Naive thymus-derived CD8-positive, alpha-beta T cell (primary cell): Measurements from ENCODE around the gene MSH5. TPM values are rescaled to one million over a fixed set of nuclear protein-coding genes. Genes with fewer than 3 reads are reported as not detected.
"Not testable (repeated sequence)": the region's sequence is repeated elsewhere in the genome, so short reads cannot be mapped to it uniquely, and the experiment has no call there.

Source experiments
- ATAC-seq, 2 donors: fragments of 150-1000 bp; cut with Tn5 transposase in 1 of 2; sonication (Bioruptor Pico), chemical (Tn5 transposase) in 1 of 2; 1 replicate in 1 of 2; 2 replicates in 1 of 2; pipeline ENCODE4 v1.10.0; 2021; ENCODE audit warnings: mild to moderate bottlenecking in 2 of 2, moderate library complexity in 2 of 2
- POLR2A ChIA-PET: fragments of 350-600 bp; sonication (Branson Sonifier 250); formaldehyde crosslinking; loops from one replicate; lab custom pipeline; 2021; ENCODE audit warnings: antibody characterized with exemption; lab: Charles Lee
- DNase-seq, 10 donors: peaks; one replicate each; pipeline versions ENCODE4 v3.0.0 to v3.0.0-alpha.2; 2020 to 2022
- H3K27ac Mint-ChIP-seq, 10 donors: one replicate each; pipeline ENCODE4 v1.8.0; 2020 to 2022; ENCODE audit warnings: mild to moderate bottlenecking in 10 of 10, mixed read lengths in 10 of 10, moderate library complexity in 4 of 10, inconsistent platforms in 1 of 10
- H3K27me3 Mint-ChIP-seq, 5 donors: one replicate each; pipeline ENCODE4 v1.8.0; 2021 to 2022; ENCODE audit warnings: mixed read lengths in 5 of 5
- H3K36me3 Mint-ChIP-seq, 3 donors: one replicate each; pipeline ENCODE4 v1.8.0; 2020 to 2022; ENCODE audit warnings: mixed read lengths in 3 of 3, mild to moderate bottlenecking in 2 of 3, inconsistent platforms in 1 of 3
- H3K4me1 Mint-ChIP-seq, 4 donors: one replicate each; pipeline ENCODE4 v1.8.0; 2021 to 2022; ENCODE audit warnings: mixed read lengths in 4 of 4
- H3K4me3 Mint-ChIP-seq, 10 donors: one replicate each; pipeline ENCODE4 v1.8.0; 2020 to 2022; ENCODE audit warnings: mild to moderate bottlenecking in 10 of 10, mixed read lengths in 10 of 10, moderate library complexity in 6 of 10, inconsistent platforms in 1 of 10
- H3K9me3 Mint-ChIP-seq, 9 donors: one replicate each; pipeline ENCODE4 v1.8.0; 2020 to 2022; ENCODE audit warnings: mixed read lengths in 9 of 9, mild to moderate bottlenecking in 3 of 9, inconsistent platforms in 1 of 9, moderate library complexity in 1 of 9
- polyA plus RNA-seq, 3 donors: library from polyadenylated mRNA; unstranded; fragments of 300-500 nt; fragmentation: Illumina TruSeq; gene quantifications; one replicate each; pipeline ENCODE4 v1.2.3, GENCODE V29; 2021
- total RNA-seq, 8 experiments: library from RNA in 2 of 8; stranded (reverse) in 2 of 8; gene quantifications; one replicate each; pipeline ENCODE4 v1.2.3 and lab custom pipeline; 2021 to 2026

Gene MSH5
- total and polyA plus RNA-seq, 5 experiments from 2014 or later, result 0.61 to 8.3 (median 1.1) TPM

- ATAC-seq, result peak; percentile 1 to 4
- POLR2A ChIA-PET, result interaction anchor here (0.6 to 2.4 kb wide), 17 partner anchors 12 to 426 kb away, joined by 3 to 22 read pairs (median 7); partner anchors contain the start of genes ATF6B, BAG6, CSNK2B and DDAH2
- H3K9me3 Mint-ChIP-seq, result no peaks in the 10 kb centered on the region
- peak overlapping the region; percentile 91 to 99 (median 96) for H3K27ac Mint-ChIP-seq
- peaks cover 21 to 48% (median 38%) of the 10 kb centered on the region in 4 donors for H3K4me1 Mint-ChIP-seq
- no peaks in the 10 kb centered on the region for H3K27me3 Mint-ChIP-seq
- no peak for DNase-seq
- peak overlapping the region; percentile 95 to 100 (median 98) for H3K4me3 Mint-ChIP-seq
- H3K36me3 Mint-ChIP-seq, result peaks cover 0 to 32% (median 3%) of the 10 kb centered on the region in 3 donors
Observed at GRCh38 chr6:31702405-31702818, 37.4 kb upstream of the MSH5 start.

GRCh38 chr6:31702819-31703716 lies 36.7 kb upstream of the MSH5 start, which contains the start of gene ABHD16A:
TSS of gene ABHD16A (minus strand) at chr6:31703324. CDS start at chr6:31703281, 43 bp downstream.
- peak; percentile 93 to 94 for ATAC-seq
- H3K36me3 Mint-ChIP-seq, result peaks cover 0 to 26% (median 3%) of the 10 kb centered on the region in 3 donors
- H3K27me3 Mint-ChIP-seq, result no peaks in the 10 kb centered on the region
- peak within 1 kb of the TSS; percentile 91 to 99 (median 96) for H3K27ac Mint-ChIP-seq
- peak within 1 kb of the TSS; percentile 95 to 100 (median 98) for H3K4me3 Mint-ChIP-seq
- H3K9me3 Mint-ChIP-seq, result no peaks in the 10 kb centered on the region
- POLR2A ChIA-PET, result interaction anchor here (0.5 to 2.4 kb wide), 36 partner anchors 9 to 1269 kb away, joined by 3 to 22 read pairs (median 4); partner anchors contain the start of genes ATF6B, BAG6, C6orf47 and CSNK2B
- DNase-seq, result peak; percentile 93 to 99 (median 96)
- H3K4me1 Mint-ChIP-seq, result peaks cover 16 to 42% (median 32%) of the 10 kb centered on the region in 4 donors

DNA sequence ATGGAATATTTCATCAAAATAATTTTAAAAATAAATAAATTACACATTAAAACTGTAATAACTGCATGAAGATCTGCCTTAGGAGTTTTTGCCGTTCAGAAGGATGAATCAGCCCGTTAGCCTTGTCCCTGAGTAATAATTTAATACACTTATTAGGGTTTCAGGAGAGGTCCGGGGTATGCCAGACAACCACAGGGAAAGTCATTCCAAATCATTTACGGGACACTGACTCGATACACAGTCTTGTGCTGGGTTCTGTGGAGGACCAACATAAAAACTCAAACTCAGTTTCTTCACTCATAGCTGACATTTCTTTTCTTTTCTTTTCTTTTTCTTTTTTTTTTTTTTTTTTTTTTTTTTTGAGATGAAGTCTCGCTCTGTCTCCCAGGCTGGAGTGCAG lies 33.9 kb upstream of the MSH5 start:
- no peak overlapping the region for H3K27ac Mint-ChIP-seq
- no peak overlapping the region for H3K4me3 Mint-ChIP-seq
- ATAC-seq (no peak), DNase-seq (no peak)
- peaks cover 0 to 3% (median 0%) of the 10 kb centered on the region in 3 donors for H3K36me3 Mint-ChIP-seq
- POLR2A ChIA-PET, result no interaction called here
- H3K4me1 Mint-ChIP-seq, result peaks cover 16 to 32% (median 31%) of the 10 kb centered on the region in 4 donors
- no peaks in the 10 kb centered on the region for H3K9me3 Mint-ChIP-seq
- H3K27me3 Mint-ChIP-seq, result no peaks in the 10 kb centered on the region

DNA sequence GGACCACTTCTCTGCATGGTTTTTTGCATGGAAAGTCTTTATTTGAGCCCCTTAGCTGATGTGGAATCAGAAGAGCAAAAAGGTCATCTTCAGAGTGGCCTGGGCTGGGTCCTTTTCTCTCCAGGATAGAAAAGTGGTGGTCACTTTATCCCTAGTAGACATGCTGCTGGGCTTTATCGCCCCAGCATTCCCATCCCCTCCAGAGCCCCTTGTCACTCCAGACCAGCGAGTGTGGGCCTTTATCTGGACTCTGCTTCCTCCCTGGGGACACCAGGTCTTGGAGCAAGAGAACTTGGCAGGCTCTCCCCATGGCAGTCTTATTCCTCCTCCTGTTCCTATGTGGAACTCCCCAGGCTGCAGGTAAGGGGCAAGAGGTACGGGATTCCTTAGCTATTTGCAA lies 33.2 kb upstream of the MSH5 start, which contains the start of gene LY6G6F:
LY6G6F (plus strand) TSS at position 268 of the 400 bp plus-strand sequence; CDS start at position 309, 41 bp downstream.
- Mint-ChIP-seq H3K27ac (peak within 1 kb of the TSS in 3 of 10 donors; percentile 40 to 65 (median 63)), H3K4me3 (no peak within 1 kb of the TSS), H3K36me3 (no peaks in the 10 kb centered on the region), H3K4me1 (peaks cover 15 to 31% (median 29%) of the 10 kb centered on the region in 4 donors), H3K27me3 (no peaks in the 10 kb centered on the region), H3K9me3 (no peaks in the 10 kb centered on the region)
- POLR2A ChIA-PET, result no interaction called here
- ATAC-seq, result no peak
- DNase-seq, result no peak

DNA sequence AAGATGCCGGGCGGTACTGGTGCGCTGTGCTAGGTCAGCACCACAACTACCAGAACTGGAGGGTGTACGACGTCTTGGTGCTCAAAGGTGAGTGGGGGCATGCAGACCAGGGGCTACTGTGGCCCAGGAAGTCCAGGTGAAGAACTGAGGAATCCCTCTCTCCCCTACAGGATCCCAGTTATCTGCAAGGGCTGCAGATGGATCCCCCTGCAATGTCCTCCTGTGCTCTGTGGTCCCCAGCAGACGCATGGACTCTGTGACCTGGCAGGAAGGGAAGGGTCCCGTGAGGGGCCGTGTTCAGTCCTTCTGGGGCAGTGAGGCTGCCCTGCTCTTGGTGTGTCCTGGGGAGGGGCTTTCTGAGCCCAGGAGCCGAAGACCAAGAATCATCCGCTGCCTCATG lies 32.1 kb upstream of the MSH5 start:
- no peak overlapping the region for H3K4me3 Mint-ChIP-seq
- ATAC-seq, result no peak
- POLR2A ChIA-PET, result no interaction called here

DNA sequence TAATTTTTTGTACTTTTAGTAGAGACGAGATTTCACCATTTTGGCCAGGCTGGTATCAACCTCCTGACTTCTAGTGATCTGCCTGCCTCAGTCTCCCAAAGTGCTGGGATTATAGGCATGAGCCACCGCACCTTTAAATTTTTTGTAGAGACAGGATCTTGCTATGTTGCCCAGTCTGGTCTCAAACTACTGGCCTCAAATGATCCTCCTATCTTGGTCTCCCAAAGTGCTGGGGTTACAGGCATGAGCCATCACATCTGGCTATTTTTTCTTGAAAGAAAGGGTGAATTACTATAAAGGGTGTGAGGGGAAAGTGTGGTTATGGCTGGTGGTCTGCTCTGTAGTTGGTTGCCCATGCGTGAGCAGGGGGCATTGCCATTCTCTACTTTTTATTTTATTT lies 31.6 kb upstream of the MSH5 start:
- no peak for ATAC-seq
- no peaks in the 10 kb centered on the region for H3K9me3 Mint-ChIP-seq
- DNase-seq, result no peak
- H3K27me3 Mint-ChIP-seq, result no peaks in the 10 kb centered on the region
- H3K36me3 Mint-ChIP-seq, result no peaks in the 10 kb centered on the region
- POLR2A ChIA-PET, result no interaction called here
- no peak overlapping the region for H3K4me3 Mint-ChIP-seq
- H3K4me1 Mint-ChIP-seq, result peaks cover 14 to 25% (median 21%) of the 10 kb centered on the region in 4 donors
- H3K27ac Mint-ChIP-seq, result no peak overlapping the region

More for the DNA sequence above, 32.1 kb upstream of the MSH5 start:
- Mint-ChIP-seq H3K36me3 (no peaks in the 10 kb centered on the region), H3K27ac (no peak overlapping the region), H3K4me1 (peaks cover 15 to 25% (median 21%) of the 10 kb centered on the region in 4 donors), H3K9me3 (no peaks in the 10 kb centered on the region), H3K27me3 (no peaks in the 10 kb centered on the region)
- no peak for DNase-seq

DNA sequence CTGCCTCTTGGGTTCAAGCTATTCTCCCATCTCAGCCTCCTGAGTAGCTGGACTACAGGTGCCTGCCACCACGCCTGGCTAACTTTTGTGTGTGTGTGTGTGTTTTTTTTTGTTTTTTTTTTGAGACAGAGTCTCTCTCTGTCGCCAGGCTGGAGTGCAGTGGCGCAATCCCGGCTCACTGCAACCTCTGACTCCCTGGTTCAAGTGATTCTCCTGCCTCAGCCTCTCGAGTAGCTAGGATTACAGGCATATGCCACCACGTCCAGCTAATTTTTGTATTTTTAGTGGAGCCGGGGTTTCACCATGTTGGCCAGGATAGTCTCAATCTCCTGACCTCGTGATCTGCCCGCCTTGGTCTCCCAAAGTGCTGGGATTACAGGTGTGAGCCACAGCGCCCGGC lies 30.6 kb upstream of the MSH5 start:
- H3K36me3 Mint-ChIP-seq, H3K27me3 Mint-ChIP-seq, H3K9me3 Mint-ChIP-seq, ATAC-seq, H3K4me3 Mint-ChIP-seq, DNase-seq, POLR2A ChIA-PET, H3K27ac Mint-ChIP-seq: not testable (repeated sequence)
- peaks cover 15 to 25% (median 21%) of the 10 kb centered on the region in 4 donors for H3K4me1 Mint-ChIP-seq

GRCh38 chr6:31710523-31711219 lies 29.1 kb upstream of the MSH5 start:
- Mint-ChIP-seq H3K27me3 (no peaks in the 10 kb centered on the region), H3K36me3 (no peaks in the 10 kb centered on the region), H3K4me1 (peaks cover 18 to 28% (median 25%) of the 10 kb centered on the region in 4 donors), H3K27ac (peak overlapping the region in 4 of 10 donors; percentile 7 to 86 (median 47)), H3K9me3 (no peaks in the 10 kb centered on the region), H3K4me3 (no peak overlapping the region)
- ATAC-seq, result no peak
- POLR2A ChIA-PET, result interaction anchor here (0.6 to 0.7 kb wide), 2 partner anchors 14 to 58 kb away, joined by 3 to 7 read pairs; partner anchors contain the start of gene BAG6
- no peak for DNase-seq

DNA sequence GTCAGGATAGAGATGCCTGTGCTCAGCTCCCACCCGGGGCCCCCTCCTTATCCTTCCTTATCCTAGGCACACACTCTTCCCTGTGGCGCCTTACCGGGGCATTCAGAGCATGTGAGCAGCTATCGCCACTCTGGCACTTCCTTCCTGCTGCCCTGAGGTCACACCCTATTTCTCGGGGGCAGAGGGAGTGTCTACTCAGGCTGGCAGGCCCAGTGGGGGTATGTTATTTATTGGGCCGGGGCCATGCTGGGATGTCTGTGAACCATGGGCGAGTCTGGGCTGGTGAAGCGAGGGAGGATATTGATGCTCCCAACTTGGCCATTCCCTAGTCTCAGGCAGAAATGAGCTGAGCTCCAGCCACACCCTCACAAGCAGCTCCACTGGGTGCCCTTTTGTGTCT lies 28.6 kb upstream of the MSH5 start:
- H3K9me3 Mint-ChIP-seq, result no peaks in the 10 kb centered on the region
- no peak overlapping the region for H3K4me3 Mint-ChIP-seq
- POLR2A ChIA-PET, result interaction anchor here (0.6 to 1.2 kb wide), 4 partner anchors 8 to 16 kb away, joined by 3 to 4 read pairs (median 3); partner anchors contain the start of genes ABHD16A and MPIG6B
- H3K27me3 Mint-ChIP-seq, result no peaks in the 10 kb centered on the region
- ATAC-seq (no peak), DNase-seq (no peak)
- H3K4me1 Mint-ChIP-seq, result peaks cover 18 to 28% (median 25%) of the 10 kb centered on the region in 4 donors
- H3K36me3 Mint-ChIP-seq, result no peaks in the 10 kb centered on the region
- H3K27ac Mint-ChIP-seq, result peak overlapping the region in 1 of 10 donors; percentile 29

GRCh38 chr6:31712296-31712695 lies 27.5 kb upstream of the MSH5 start:
- H3K27me3 Mint-ChIP-seq, result no peaks in the 10 kb centered on the region
- no peaks in the 10 kb centered on the region for H3K36me3 Mint-ChIP-seq
- DNase-seq (no peak), ATAC-seq (peak; percentile 39 to 43)
- peak overlapping the region in 3 of 10 donors; percentile 50 to 71 (median 58) for H3K27ac Mint-ChIP-seq
- peaks cover 18 to 28% (median 25%) of the 10 kb centered on the region in 4 donors for H3K4me1 Mint-ChIP-seq
- POLR2A ChIA-PET, result interaction anchor here (1.2 kb wide), 1 partner anchor 11 kb away, joined by 3 read pairs; the partner anchor contains the start of gene MPIG6B
- H3K4me3 Mint-ChIP-seq, result no peak overlapping the region
- no peaks in the 10 kb centered on the region for H3K9me3 Mint-ChIP-seq

GRCh38 chr6:31713465-31713864 lies 26.3 kb upstream of the MSH5 start:
- peak overlapping the region in 3 of 10 donors; percentile 27 to 56 (median 31) for H3K27ac Mint-ChIP-seq
- no peaks in the 10 kb centered on the region for H3K36me3 Mint-ChIP-seq
- H3K9me3 Mint-ChIP-seq, result no peaks in the 10 kb centered on the region
- ATAC-seq (no peak), DNase-seq (no peak)
- POLR2A ChIA-PET, result interaction anchor here (1.0 kb wide), 1 partner anchor 10 kb away, joined by 5 read pairs; the partner anchor contains the start of gene ABHD16A
- H3K27me3 Mint-ChIP-seq, result no peaks in the 10 kb centered on the region
- H3K4me3 Mint-ChIP-seq, result no peak overlapping the region
- H3K4me1 Mint-ChIP-seq, result peaks cover 18 to 28% (median 25%) of the 10 kb centered on the region in 4 donors
